Stimulated activated CD8-positive, alpha-beta memory T cell treated with anti-CD3 and anti-CD28 coated beads, Interleukin-15, amount 100 ng/mL, for 24 hours (primary cell): ENCODE results near the gene CFLAR.
A peak's percentile ranks its signal among the peaks of the same experiment; 100 is the strongest.
"Not testable (repeated sequence)": the region's sequence is repeated elsewhere in the genome, so short reads cannot be mapped to it uniquely, and the experiment has no call there.

Experiments used
- DNase-seq: peaks from one replicate; pipeline ENCODE4 v3.0.0-alpha.2; 2020; ENCODE audit warnings: low read depth

The CFLAR gene

DNA sequence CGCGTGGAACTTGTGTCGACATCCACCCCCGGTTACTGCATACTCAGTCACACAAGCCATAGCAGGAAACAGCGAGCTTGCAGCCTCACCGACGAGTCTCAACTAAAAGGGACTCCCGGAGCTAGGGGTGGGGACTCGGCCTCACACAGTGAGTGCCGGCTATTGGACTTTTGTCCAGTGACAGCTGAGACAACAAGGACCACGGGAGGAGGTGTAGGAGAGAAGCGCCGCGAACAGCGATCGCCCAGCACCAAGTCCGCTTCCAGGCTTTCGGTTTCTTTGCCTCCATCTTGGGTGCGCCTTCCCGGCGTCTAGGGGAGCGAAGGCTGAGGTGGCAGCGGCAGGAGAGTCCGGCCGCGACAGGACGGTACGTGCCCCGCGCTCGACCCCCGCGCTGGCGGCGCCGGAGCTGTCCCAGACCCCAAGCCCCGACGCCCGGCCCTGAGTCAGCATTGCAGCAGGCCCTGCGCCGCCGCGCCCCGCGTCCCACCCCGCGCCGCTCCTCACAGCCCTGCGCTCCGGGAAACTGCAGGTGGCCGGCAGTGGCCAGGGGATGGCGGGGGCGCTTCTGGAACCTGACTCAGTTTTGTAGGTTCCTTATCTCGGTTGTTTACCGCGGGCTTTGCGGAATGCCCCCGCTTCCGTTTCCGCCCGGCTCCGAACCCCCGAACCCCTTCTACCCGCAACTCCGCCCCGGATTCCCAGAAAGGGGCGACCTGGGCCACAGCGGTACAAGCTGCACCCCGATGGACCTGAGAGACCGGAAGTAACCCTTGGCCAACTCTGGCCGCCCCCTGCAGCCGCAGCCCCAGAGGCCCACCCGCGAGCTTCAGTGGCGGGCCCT lies at the start of gene CFLAR:
CFLAR (plus strand) TSS at position 50 of the 844 bp plus-strand sequence. CDS start 13,702 bp downstream, outside the sequence.
- DNase-seq: peak; percentile 68

DNA sequence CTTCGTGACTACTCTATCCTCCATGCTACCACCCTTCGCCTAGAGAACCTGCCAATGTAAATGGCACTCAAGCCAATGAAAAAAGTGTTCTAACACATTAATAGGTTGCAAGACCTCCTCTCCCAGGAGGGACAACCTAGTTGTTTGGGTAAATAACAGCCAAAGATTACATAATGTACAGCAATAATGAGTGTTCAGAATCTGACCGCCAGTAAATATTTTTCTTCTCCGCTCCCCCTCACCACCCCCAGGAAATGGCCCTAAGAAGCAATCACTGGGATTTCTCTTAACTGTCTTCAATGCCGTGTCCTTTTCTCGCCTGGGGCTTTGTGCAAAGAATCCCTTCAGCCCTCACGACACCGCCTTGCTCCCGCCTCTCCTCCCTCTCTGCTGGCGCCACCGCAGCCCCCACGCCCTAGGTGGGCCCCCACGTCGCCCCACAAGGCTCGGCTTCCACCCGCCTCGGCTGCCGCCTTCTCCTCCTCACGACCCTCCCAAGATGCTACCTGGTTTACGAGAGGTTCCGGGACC lies 45.0 kb upstream of the CFLAR start:
- no peak for DNase-seq

DNA sequence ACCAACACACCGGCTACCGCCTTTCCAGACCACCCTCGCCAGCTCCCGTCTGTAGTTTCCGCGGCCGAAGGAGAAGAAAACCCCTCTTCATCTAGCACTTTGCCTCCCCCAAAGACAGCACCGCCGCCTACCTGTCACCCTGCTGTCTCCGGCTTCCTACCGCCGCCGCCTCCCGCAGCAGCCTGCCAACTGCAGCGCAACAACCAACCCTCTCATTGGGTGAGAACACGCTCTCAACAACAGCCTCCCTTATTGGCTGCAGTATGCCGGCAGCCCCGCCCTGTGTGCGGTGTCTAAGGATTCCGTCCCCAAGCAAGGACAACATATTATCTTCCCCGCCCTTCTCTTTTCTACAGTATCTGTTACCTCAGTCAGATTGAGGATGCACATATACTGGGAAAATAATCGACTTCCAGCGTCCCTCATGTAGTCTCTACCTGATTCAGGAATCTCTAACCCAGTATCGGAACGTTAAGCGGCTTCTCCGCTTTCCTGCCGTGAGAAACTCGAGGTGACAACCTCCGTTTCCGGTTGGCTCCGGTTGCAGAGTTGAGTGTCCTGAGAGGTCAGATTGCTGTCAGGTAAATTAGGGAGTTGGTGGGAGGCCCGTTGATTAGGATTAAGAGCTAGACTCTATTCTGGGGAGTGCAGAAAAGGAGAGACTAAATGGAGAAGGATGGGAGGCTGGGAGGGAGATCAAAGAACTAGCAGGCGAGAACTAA lies 44.3 kb upstream of the CFLAR start, which contains the start of the genes HYCC2 and NDUFB3:
HYCC2 (minus strand) TSS at position 193 of the 722 bp plus-strand sequence. CDS start 47,662 bp downstream, outside the sequence.
NDUFB3 (plus strand) TSS at position 523 of the 722 bp plus-strand sequence. CDS start 6,882 bp downstream, outside the sequence.
- DNase-seq: peak; percentile 64

DNA sequence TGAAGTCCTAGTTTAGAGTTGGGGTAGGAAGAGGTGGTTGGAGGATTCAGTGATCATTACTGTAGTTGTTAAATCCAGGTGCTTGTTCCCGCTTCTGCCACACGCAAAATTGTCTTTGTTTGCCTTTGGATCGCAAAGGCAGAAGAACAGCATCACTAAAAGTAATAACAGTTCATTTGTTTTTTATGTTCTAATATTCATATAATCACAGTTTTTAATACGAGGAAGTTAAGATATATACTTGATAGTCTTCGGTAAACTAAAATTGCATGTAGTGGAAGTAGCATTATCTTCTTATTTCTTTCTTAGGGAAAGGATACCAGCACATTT lies 43.8 kb upstream of the CFLAR start:
- DNase-seq: no peak

DNA sequence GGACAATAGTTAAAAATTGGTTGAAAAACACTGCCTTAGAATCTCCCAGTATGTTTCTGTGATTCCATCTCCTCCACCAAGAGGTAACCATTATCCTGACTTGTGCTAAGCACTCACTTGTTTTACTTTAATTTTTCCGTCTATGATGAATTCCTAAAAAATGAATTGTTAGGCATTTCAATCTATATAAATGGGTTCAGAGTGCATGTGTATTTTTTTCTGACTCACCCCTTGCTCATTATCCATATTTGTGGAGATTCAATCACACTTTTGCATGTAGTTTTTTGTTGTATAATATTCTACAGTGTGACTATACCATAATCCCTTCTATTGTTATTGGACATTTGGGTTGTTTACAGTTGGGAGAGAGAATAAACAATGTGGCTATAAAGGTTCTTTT lies 42.9 kb upstream of the CFLAR start:
- no peak for DNase-seq

DNA sequence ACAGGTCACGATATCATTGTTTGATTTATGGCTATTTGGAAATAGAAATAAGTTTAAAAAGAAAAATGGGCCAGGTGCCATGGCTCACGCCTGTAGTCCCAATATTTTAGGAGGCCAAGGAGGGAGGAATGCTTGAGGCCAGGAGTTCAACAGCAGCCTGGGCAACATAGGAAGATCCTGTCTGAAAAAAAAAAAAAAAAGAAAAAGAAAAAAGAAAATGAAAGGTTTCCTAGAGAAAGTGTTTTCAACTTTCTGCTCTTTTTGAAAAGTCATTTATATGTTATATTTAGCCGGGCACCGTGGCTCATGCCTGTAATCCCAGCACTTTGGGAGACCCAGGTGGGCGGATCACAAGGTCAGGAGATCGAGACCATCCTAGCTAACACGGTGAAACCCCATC lies 41.0 kb upstream of the CFLAR start:
- no peak for DNase-seq

DNA sequence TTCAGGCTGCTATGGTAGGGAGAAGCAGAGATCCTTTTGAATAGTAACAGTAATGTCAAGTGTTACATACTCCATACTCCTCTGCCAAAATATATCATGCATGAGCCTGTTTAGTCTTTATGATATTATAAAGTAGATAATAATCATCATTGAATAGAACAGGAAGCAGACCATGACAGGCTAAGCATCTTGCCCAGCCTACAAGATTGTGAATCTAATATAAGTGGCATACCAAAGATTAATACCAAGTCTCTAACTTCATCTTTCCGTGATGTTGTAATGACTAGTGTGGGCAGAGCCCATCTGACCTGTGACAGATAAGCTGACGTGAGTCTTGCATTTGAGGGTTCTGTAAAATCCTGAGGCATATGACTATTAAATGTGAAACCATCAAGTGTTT lies 31.1 kb upstream of the CFLAR start:
- DNase-seq: no peak

DNA sequence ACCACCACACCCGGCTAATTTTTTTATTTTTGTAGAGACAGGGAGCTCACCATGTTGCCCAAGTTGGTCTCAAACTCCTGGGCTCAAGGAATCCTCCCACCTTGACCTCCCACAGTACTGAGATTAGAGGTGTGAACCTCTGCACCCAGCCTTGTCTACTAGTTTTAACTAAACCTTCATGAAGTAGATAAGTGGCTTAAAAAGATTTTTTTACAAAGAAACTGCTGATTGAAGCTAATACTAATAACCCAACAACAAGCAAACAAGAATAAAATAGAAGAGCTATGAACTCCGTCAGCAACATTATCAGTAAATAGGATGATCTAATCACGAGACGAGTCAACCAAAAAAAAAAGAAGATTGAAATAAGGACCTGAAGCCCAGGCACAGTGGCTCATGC lies 25.4 kb upstream of the CFLAR start:
- DNase-seq: no peak

DNA sequence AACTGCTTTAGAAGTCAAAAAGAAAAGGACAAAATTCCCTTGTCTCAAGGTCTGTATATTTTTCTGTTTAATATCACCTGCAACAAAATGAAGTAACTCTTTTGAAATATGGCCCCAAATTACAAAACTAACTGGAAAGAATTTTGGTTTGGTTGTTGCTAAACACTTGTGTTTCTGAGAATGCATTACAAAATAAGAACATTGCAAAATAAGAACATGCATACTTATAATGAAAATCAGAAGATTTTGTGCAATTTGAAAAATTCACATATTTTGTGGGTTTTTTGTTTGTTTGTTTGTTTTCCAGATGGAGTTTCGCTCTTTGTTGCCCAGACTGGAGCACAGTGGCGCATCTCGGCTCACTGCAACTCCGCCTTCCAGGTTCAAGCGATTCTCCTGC lies 22.4 kb upstream of the CFLAR start:
- DNase-seq: no peak

DNA sequence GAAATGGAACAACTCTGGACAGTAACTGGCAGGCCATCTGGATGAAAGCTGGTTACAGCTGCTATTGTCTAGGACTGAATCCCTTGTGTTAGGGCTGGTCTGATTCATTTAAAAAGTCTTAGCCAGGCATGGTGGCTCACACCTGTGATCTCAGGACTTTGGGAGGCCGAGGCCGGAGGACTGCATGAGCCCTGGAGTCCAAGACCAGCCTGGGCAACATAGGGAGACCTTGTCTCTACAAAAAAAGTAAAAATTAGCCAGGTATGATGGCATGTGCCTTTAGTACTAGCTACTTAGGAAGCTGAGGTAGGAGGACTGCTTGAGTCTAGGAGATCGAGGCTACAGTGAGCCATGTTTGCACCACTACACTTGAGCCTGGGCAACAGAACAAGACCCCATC lies 15.5 kb upstream of the CFLAR start:
- no peak for DNase-seq

DNA sequence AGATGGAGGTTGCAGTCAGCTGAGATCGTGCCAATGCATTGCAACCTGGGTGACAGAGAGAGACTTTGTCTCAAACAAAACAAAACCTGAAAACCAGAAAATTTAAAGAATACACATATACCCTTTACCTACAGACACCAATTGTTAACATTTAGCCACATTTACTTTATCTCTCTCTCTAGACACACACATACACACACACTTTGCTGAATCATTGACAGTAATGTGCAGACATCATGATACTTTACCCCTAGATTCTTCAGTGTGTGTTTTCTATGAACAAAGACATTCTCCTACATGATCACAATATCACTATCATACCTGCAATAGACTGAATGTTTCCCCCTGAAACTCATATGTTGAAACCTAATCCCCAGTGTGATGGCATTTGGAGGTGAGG lies 10.2 kb upstream of the CFLAR start:
- no peak for DNase-seq

DNA sequence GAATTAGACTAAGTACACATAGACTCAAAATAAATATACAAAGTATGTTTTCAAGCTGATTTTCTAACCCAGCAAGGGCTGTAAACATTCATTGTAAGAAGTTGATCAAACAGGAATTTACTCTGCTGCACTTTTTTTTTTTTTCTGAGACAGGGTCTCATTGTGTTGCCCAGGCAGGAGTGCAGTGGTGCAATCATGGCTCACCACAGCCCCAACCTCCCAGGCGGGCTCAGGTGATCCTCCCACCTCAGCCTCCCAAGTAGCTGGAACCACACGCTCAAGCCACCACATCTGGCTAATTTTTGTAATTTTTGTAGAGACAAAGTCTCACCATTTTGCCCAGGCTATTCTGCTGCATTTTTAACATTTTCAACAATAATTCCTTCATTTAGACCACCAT lies 8.3 kb upstream of the CFLAR start:
- no peak for DNase-seq

DNA sequence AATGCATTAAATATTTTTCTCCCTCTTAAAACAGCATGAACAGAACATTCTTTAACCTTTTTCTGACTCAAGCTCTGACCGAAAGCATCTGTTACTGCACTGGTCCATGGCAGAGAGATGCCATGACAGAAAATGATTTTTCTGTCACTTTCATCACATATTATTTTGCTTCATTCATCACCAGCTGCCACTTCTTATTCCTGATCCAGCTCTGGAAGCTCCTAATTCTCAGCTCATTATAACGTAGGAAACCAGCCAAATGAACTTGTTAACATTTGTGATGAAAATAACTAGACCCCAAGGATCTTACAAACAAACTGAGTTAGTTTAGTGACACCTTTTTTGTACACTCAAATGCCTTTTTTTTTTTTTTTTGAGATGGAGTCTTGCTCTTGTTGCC lies 7.6 kb upstream of the CFLAR start:
- no peak for DNase-seq

DNA sequence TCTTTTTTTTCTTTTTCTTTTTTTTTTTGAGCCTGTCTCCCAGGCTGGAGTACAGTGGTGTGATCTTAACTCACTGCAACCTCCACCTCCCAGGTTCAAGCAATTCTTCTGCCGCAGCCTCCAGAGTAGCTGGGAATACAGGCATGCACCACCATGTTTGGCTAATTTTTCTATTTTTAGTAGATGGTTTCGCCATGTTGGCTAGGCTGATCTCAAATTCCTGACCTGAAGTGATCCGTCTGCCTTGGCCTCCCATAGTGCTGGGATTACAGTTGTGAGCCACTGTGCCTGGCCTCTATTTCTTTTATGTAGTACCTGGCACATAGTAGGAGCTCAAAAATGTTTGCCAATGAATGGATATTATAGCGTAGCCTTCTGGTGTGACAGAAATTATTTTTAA lies 6.8 kb upstream of the CFLAR start:
- DNase-seq: no peak

DNA sequence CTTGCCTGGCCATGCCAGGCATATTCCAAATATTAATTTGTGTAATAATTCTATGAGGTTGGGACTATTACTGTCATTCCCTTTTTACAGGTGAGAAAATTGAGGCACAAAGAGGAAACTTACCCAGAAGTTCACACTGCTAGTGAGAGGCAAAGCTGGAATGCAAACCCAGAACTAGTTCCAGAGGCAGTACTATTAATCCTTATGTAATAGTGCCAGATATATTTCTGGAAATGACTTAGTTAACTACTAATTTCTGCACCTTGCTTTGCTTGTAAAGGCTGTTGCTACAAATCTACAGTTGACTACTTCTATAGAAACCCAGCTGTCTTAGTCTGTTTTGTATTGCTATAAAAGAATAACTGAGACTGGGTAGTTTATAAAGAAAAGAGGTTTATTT lies 5.3 kb upstream of the CFLAR start:
- no peak for DNase-seq

DNA sequence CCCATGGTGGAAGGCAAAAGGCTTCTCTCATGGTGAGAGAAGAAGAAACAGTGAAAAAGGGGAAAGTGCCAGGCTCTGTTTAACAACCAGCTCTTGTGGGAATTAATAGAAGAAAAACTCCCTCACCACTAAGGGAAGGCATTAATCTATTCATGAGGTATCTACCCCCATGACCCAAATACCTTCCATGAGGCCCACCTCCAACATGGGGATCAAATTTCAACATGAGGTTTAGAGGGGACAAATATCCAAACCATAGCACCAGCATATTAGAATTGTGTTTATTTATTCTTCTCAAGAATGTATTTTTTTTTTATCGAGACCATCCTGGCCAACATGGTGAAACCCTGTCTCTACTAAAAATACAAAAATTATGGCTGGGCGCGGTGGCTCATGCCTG lies 4.9 kb upstream of the CFLAR start:
- no peak for DNase-seq

DNA sequence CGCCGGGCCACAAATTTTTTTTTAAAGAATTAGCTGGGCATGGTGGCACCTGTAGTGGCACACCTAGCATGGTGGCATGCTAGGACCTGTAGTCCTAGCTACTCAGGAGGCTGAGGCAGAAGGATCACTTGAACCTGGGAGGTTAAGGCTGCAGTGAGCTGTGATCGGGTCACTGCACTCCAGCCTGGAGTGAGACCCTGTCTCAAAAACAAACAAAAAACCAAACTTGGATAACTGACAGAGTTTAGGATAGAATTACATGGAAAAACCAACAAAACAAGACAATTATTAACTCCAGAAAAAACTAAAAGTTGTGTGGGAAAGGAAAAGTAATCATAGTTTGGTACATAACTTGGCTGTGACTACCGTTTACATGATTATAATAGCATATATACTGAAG lies 1.6 kb upstream of the CFLAR start:
- no peak for DNase-seq

DNA sequence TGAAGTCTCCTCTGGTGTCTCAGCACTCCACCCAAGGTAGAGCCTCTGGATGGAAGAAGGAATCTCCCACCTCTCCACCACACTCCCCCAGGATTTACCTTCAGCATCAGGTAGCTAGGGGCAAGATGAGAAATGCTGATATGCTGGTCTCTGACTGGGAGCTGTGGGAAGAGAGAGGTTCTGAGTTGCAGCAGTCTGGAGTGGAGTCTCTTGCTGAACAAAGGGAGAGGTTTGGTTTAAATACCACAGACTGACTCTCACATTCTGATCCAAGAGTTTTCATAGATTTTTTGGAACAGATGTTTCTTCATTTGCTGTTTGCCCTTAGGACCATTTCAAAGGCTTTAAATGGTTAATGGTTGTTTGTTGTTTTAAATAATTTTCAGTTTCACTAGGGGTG lies 1.1 kb upstream of the CFLAR start:
- DNase-seq: no peak

DNA sequence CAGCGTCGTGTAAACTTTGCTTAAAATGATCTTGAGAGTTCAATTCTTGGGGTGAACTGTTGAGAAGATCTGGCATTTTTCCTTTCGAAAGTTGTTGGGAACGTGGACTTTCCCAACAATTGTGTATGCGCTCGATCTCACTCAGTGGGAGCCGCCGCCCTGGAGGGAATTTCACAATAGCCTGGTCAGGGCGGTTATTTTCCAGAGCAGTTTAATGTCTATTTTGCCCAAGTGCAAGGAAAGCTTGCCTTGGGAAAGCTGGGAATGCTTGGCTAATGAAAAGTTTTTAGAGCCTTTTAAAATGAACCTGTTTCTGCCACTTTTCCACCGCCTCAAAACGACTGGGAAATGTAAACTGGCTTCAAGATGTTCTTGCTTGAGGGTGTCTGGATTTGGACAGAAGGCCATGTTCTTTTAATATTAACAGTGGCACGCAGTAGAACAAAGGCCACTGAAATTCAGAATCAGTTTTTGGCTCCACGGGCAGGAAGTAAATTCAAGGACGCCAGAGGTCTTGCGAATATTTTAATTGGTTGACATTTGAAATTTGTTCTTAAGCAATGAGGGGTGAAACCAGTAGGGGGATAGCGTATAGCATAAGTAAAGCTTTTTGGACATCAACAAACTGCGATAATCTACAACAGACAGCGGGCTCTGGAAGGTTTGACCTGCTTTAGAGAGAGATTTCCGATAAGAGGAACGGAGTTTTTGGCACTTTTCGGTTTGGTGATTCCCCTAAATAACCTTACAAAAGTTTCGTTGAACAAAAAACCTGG lies 1.2 kb downstream of the CFLAR start:
- no peak for DNase-seq

DNA sequence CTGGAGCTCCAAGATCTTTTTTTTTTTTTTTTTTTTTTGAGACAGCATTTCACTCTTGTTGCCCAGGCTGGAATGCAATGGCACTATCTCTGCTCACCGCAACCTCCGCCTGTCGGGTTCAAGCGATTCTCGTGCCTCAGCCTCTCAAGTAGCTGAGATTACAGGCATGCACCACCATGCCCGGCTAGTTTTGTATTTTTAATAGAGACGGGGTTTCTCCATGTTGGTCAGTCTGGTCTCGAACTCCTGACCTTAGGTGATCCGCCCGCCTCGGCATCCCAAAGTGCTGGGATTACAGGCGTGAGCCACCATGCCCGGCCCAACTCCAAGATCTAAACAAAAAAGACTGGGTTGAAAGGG lies 1.8 kb downstream of the CFLAR start:
- DNase-seq: not testable (repeated sequence)

DNA sequence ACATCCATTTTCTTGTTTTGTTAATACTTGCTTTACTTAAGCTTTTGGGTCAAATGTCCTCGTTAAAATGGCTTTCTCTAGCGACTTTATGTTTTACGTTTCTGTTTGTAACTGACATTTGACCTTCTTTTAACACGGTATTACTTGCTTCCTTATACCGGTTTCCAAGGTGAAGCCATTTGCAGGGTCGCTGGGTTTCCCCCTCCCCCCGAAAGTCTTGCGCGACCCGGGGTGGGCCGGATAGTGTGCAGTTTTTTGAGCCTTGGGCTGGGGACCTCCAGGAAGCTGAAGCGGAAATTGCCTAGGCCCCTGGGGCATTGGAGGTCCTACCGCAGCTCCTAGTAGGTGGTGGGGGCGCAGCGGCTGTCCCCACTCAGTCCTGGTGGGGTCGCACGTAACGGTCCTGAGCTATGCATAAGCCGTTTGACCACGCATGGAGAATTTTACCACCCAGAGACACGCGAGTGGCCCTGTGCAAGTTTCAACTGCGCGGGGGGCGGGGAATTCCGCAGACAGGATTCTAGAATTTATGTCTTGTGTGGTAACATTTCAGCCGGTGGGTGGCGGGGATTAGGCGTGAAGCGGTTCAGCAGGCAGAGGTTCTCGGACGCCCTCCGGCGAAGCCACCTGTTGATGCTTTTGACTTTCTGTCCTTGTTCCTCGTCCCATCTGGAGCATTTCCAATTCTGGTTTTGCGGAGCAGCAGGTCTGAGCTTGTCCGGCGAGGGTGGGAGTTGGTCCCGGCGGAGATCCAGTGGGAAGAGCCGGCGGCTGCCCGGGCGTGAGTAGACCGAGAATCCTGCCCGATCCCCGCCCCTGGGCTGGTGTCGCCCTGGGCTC lies 2.4 kb downstream of the CFLAR start:
- DNase-seq: peak; percentile 60
